Activated CD8-positive, alpha-beta memory T cell treated with anti-CD3 and anti-CD28 coated beads, Interleukin-2, amount 10 ng/mL, durations not matched to agents 7 days and 5 days (primary cell): ENCODE data around the gene FALEC. TPM values are rescaled to one million over a fixed set of nuclear protein-coding genes. Genes with fewer than 3 reads are reported as not detected.

ENCODE experiments used
- ATAC-seq: fragments of 150-1000 bp; cut with Tn5 transposase; one replicate; pipeline ENCODE4 v1.10.0; 2021; ENCODE audit warnings: moderate library complexity
- CTCF ChIA-PET: fragments of 350-600 bp; sonication (Branson Sonifier 250); formaldehyde crosslinking; loops from one replicate; lab custom pipeline; 2021; ENCODE audit warnings: antibody characterized with exemption; lab: Charles Lee
- DNase-seq: peaks from one replicate; pipeline ENCODE4 v3.0.0-alpha.2; 2020
- H3K27ac Mint-ChIP-seq: one replicate; pipeline ENCODE4 v1.8.0; 2021; ENCODE audit warnings: mild to moderate bottlenecking, mixed read lengths
- H3K27me3 Mint-ChIP-seq: one replicate; pipeline ENCODE4 v1.8.0; 2021; ENCODE audit warnings: mixed read lengths
- H3K36me3 Mint-ChIP-seq: one replicate; pipeline ENCODE4 v1.8.0; 2021; ENCODE audit warnings: mild to moderate bottlenecking, mixed read lengths
- H3K4me1 Mint-ChIP-seq: one replicate; pipeline ENCODE4 v1.8.0; 2021; ENCODE audit warnings: mixed read lengths
- H3K4me3 Mint-ChIP-seq: one replicate; pipeline ENCODE4 v1.8.0; 2021; ENCODE audit warnings: mild to moderate bottlenecking, moderate library complexity, mixed read lengths
- H3K9me3 Mint-ChIP-seq: one replicate; pipeline ENCODE4 v1.8.0; 2022; ENCODE audit warnings: low read depth, mixed read lengths
- total RNA-seq, 2 experiments: library from RNA; stranded (reverse); gene quantifications; one replicate each; pipeline ENCODE4 v1.2.3, GENCODE V29; 2021

The FALEC gene
- total RNA-seq, 2 experiments from 2014 or later, result 0.59 TPM; not detected in 1

GRCh38 chr1:150536836-150537731 is 21.5 kb downstream of the FALEC start:
- Mint-ChIP-seq H3K27me3 (no peaks in the 10 kb centered on the region), H3K9me3 (no peaks in the 10 kb centered on the region), H3K4me1 (no peaks in the 10 kb centered on the region), H3K4me3 (no peak overlapping the region), H3K27ac (no peak overlapping the region), H3K36me3 (no peaks in the 10 kb centered on the region)
- ATAC-seq (no peak), DNase-seq (no peak)
- CTCF ChIA-PET, result interaction anchor here (1.3 to 2.6 kb wide), 5 partner anchors 11 to 459 kb away, joined by 3 to 9 read pairs (median 5); no protein-coding TSS in a partner anchor

GRCh38 chr1:150537732-150538684 is 22.5 kb downstream of the FALEC start:
- CTCF ChIA-PET, result interaction anchor here (1.3 to 2.6 kb wide), 5 partner anchors 10 to 458 kb away, joined by 3 to 9 read pairs (median 5); no protein-coding TSS in a partner anchor
- Mint-ChIP-seq H3K27me3 (peaks cover 2% of the 10 kb centered on the region), H3K9me3 (no peaks in the 10 kb centered on the region), H3K27ac (no peak overlapping the region), H3K36me3 (no peaks in the 10 kb centered on the region), H3K4me3 (no peak overlapping the region), H3K4me1 (no peaks in the 10 kb centered on the region)
- no peak for DNase-seq
- no peak for ATAC-seq

- Mint-ChIP-seq H3K36me3 (no peaks in the 10 kb centered on the region), H3K4me3 (no peak overlapping the region), H3K4me1 (peaks cover 3% of the 10 kb centered on the region), H3K27me3 (peaks cover 24% of the 10 kb centered on the region), H3K9me3 (no peaks in the 10 kb centered on the region), H3K27ac (no peak overlapping the region)
- ATAC-seq (no peak), DNase-seq (no peak)
- CTCF ChIA-PET, result interaction anchor here (1.1 to 1.4 kb wide), 2 partner anchors 11 to 14 kb away, joined by 3 to 7 read pairs; no protein-coding TSS in a partner anchor
Measured at GRCh38 chr1:150543500-150544143, 28.1 kb downstream of the FALEC start.

GRCh38 chr1:150544204-150544603 is 28.7 kb downstream of the FALEC start:
- H3K36me3 Mint-ChIP-seq, result no peaks in the 10 kb centered on the region
- no peaks in the 10 kb centered on the region for H3K9me3 Mint-ChIP-seq
- CTCF ChIA-PET, result interaction anchor here (1.1 to 1.4 kb wide), 2 partner anchors 12 to 14 kb away, joined by 3 to 7 read pairs; no protein-coding TSS in a partner anchor
- ATAC-seq (no peak), DNase-seq (no peak)
- H3K27ac Mint-ChIP-seq, result no peak overlapping the region
- H3K4me3 Mint-ChIP-seq, result no peak overlapping the region
- peaks cover 25% of the 10 kb centered on the region for H3K27me3 Mint-ChIP-seq
- peaks cover 3% of the 10 kb centered on the region for H3K4me1 Mint-ChIP-seq

- Mint-ChIP-seq H3K9me3 (no peaks in the 10 kb centered on the region), H3K36me3 (no peaks in the 10 kb centered on the region), H3K4me3 (no peak overlapping the region), H3K27me3 (peaks cover 33% of the 10 kb centered on the region), H3K4me1 (peaks cover 7% of the 10 kb centered on the region), H3K27ac (no peak overlapping the region)
- no peak for ATAC-seq
- no peak for DNase-seq
- CTCF ChIA-PET, result interaction anchor here (1.0 kb wide), 2 partner anchors 14 to 15 kb away, joined by 3 to 4 read pairs; no protein-coding TSS in a partner anchor
Measured at GRCh38 chr1:150545486-150546032, 30.0 kb downstream of the FALEC start.

GRCh38 chr1:150546294-150546937 is 30.9 kb downstream of the FALEC start:
- no peak for DNase-seq
- Mint-ChIP-seq H3K27ac (no peak overlapping the region), H3K4me1 (peaks cover 13% of the 10 kb centered on the region), H3K4me3 (no peak overlapping the region), H3K36me3 (no peaks in the 10 kb centered on the region), H3K9me3 (no peaks in the 10 kb centered on the region), H3K27me3 (peaks cover 42% of the 10 kb centered on the region)
- CTCF ChIA-PET, result interaction anchor here (2.1 to 3.5 kb wide), 2 partner anchors 9 to 13 kb away, joined by 5 to 30 read pairs; no protein-coding TSS in a partner anchor
- ATAC-seq, result no peak

- no peak for ATAC-seq
- no peak for DNase-seq
- Mint-ChIP-seq H3K4me3 (peak overlapping the region; percentile 74), H3K27ac (no peak overlapping the region), H3K36me3 (no peaks in the 10 kb centered on the region), H3K9me3 (no peaks in the 10 kb centered on the region), H3K27me3 (peaks cover 42% of the 10 kb centered on the region), H3K4me1 (peaks cover 24% of the 10 kb centered on the region)
- CTCF ChIA-PET, result interaction anchor here (1.5 to 3.5 kb wide), 4 partner anchors 11 to 73 kb away, joined by 3 to 30 read pairs (median 4); no protein-coding TSS in a partner anchor
Measured at GRCh38 chr1:150548324-150548631, 32.7 kb downstream of the FALEC start.

GRCh38 chr1:150548632-150549495 is 33.3 kb downstream of the FALEC start, which contains the start of gene ADAMTSL4:
Gene ADAMTSL4, plus strand, starts transcription at chr1:150549408. Its CDS starts 2,881 bp downstream, at chr1:150552289.
- no peaks in the 10 kb centered on the region for H3K9me3 Mint-ChIP-seq
- peaks cover 40% of the 10 kb centered on the region for H3K27me3 Mint-ChIP-seq
- peak within 1 kb of the TSS; percentile 74 for H3K4me3 Mint-ChIP-seq
- no peaks in the 10 kb centered on the region for H3K36me3 Mint-ChIP-seq
- H3K4me1 Mint-ChIP-seq, result peaks cover 24% of the 10 kb centered on the region
- CTCF ChIA-PET, result interaction anchor here (1.0 to 3.5 kb wide), 6 partner anchors 11 to 293 kb away, joined by 3 to 30 read pairs (median 4); no protein-coding TSS in a partner anchor
- DNase-seq (peak; percentile 59), ATAC-seq (peak; percentile 89)
- no peak within 1 kb of the TSS for H3K27ac Mint-ChIP-seq

- H3K36me3 Mint-ChIP-seq, result no peaks in the 10 kb centered on the region
- DNase-seq (no peak), ATAC-seq (no peak)
- H3K4me3 Mint-ChIP-seq, result peak overlapping the region; percentile 62
- CTCF ChIA-PET, result interaction anchor here (0.8 to 3.5 kb wide), 6 partner anchors 10 to 294 kb away, joined by 3 to 30 read pairs (median 4); no protein-coding TSS in a partner anchor
- H3K4me1 Mint-ChIP-seq, result peaks cover 24% of the 10 kb centered on the region
- H3K27ac Mint-ChIP-seq, result no peak overlapping the region
- H3K27me3 Mint-ChIP-seq, result peaks cover 40% of the 10 kb centered on the region
- H3K9me3 Mint-ChIP-seq, result no peaks in the 10 kb centered on the region
Measured at GRCh38 chr1:150549496-150550221, 34.1 kb downstream of the FALEC start.

- Mint-ChIP-seq H3K27ac (no peak overlapping the region), H3K27me3 (peaks cover 37% of the 10 kb centered on the region), H3K36me3 (no peaks in the 10 kb centered on the region), H3K4me1 (peaks cover 24% of the 10 kb centered on the region), H3K9me3 (no peaks in the 10 kb centered on the region), H3K4me3 (no peak overlapping the region)
- CTCF ChIA-PET, result interaction anchor here (0.8 to 1.8 kb wide), 6 partner anchors 9 to 35 kb away, joined by 3 to 17 read pairs (median 4); partner anchors contain the start of gene FALEC
- ATAC-seq, result no peak
- DNase-seq, result no peak
Measured at GRCh38 chr1:150550222-150551050, 34.9 kb downstream of the FALEC start.
